Measurements from ENCODE around the gene EIF2S1.
A peak's percentile ranks its signal among the peaks of the same experiment; 100 is the strongest.
"Not testable (repeated sequence)": the region's sequence is repeated elsewhere in the genome, so short reads cannot be mapped to it uniquely, and the experiment has no call there.

Gene EIF2S1

GRCh38 chr14:67372833-67373232, 12.7 kb downstream of the EIF2S1 start:
- no peak for DNase-seq

- peak; percentile 12 for DNase-seq
Measured at GRCh38 chr14:67373347-67373746, 13.2 kb downstream of the EIF2S1 start.

- DNase-seq: no peak
Measured at GRCh38 chr14:67377916-67378315, 17.8 kb downstream of the EIF2S1 start.

GRCh38 chr14:67385120-67385519, 25.0 kb downstream of the EIF2S1 start:
- no peak for DNase-seq

DNA sequence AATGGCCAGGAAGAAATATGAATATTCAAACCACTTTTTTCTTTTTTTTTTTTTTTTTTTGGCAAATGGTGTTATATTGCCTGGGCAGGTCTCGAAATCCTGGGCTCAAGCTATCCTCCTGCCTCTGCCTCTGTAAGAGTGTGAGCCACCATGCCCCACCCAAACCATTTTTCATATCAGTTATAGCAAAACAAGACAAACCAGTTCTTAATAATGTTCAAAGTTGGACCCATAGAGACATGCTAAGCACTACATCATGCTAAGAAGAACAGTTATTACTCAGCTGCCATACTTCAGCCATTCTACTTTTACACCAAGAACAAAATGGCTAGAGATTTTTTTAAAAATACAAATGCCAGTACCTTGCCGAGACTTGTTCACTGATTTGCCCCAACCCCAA, 25.5 kb downstream of the EIF2S1 start:
- DNase-seq: no peak

- DNase-seq: no peak
Measured at GRCh38 chr14:67387195-67387594, 27.1 kb downstream of the EIF2S1 start.

DNA sequence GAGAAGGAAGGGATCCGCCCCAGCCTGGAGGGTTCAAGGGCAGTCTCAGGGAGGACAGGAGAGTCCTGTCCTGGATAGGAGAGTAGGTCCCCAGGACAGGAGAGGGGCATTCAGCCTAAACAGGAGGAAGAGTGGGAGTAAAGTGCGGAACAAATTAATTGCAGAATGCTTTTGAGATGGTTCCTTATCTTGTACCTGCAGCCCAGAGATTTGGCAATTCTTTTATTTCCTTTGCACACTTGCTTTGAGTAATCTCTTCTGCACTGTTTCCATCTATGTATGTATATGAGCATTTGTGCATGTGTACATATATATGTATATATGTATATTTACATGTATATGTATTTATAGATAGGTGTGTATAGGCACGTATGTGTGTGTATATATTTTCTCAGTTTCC, 29.1 kb downstream of the EIF2S1 start:
- no peak for DNase-seq

DNA sequence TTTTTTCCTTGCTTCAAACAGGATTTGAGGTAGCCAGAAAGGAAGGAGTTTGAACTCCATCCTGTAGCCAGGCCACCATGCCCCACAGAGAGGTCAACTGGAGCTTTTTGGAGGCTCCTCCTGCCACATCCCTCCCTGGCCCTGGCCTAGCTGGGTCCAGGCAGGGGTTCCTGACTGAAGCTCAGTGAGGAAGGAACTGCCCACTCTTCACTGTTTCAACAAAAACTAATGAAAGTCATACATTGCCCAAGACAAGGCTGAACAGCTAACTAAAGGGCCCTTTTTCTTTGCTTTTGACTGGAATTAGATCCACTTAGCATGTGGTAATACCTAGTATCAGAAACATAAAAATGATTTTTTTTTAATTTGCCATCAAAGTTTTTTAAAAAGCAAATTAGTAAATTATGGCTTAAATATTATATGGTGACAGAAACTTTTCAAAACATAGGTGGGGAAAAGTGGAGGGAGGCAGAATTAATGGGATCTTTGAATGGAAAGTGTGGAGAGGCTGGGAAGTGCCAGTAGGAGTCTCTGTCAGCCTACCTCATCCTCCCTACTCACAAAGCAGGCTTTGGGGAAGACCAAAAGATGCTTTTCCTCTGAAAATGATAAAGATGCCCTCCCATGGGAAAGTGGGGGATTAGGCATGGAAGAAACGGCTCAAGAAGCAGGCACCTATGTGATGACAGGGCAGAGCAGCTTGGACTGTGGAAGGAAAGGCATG, 29.8 kb downstream of the EIF2S1 start:
- DNase-seq: no peak

DNA sequence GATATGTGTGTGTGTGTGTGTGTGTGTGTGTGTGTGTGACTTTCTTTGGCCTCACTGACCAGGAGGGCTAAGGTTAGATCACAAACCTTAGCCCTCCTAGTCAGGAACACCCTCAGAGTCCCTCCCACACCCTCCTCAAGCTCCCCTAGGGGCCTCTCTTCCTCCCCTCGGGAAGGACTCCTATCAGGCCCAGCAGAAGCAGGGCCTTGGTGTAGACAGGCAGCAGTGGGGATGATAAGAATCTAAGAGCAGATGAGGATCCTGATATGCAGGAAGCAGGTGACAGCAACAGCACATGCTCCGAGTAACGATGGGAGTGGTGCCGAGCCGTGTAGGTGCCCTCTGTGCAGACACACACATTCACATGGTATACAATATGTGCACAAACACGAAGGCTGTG, 31.1 kb downstream of the EIF2S1 start:
- no peak for DNase-seq

- DNase-seq: no peak
Measured at GRCh38 chr14:67392123-67392522, 32.0 kb downstream of the EIF2S1 start.

- no peak for DNase-seq
Measured at GRCh38 chr14:67392800-67393199, 32.7 kb downstream of the EIF2S1 start.

DNA sequence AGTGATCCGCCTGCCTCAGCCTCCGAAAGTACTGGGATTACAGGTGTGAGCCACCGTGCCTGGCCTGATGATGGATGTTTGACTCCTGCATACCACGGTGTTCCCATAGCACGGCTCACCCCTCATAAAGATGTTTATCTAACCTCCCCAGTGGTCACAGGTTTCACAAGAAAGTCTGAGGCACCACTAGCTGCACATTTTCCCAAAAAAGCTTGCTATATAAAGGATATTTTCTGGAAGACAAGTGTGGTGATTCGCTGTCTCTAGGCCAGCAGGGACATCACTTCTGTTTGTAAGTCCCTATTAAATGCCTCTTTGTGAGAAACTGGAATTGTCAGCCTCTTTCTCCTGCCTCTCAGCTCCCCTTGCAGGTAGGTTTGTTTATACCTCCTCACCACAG, 33.6 kb downstream of the EIF2S1 start:
- no peak for DNase-seq

DNA sequence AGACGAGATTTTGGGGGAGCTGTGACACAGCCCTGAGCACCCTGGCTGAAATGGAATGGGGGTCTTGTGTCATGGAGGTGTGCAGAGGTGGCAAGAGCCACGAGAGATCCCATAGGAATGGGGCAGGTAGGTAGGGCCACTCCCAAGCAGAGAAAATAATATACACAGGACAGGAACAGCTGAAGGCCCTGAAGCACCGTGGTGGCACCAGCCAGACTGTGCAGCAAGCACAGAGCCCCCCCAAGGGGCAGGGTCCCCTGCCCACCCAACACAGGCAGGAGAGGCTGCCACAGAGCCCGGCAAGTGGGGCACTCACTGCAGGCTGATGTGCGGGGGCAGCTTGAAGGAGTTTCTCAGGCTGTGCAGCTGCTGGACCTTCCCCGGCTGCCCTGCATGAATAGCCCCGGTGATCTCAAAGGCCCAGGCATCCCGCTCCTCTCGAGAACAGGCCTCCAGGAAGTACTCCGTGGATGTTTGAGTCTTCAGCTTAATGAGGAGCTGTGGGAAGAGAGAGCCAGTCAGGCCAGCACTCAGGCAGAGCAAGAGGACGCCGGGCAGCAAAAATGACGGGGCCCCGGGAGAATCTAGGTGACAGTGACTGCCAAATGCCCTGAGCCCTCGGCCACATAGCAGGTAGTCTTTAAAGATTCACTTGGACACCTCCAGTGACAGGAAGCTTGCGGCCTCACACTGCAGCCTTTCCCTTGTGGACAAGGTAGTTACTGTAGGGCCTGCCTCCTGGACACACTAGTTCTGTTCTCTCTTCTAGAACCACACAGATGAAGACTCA, 35.2 kb downstream of the EIF2S1 start:
- no peak for DNase-seq

DNA sequence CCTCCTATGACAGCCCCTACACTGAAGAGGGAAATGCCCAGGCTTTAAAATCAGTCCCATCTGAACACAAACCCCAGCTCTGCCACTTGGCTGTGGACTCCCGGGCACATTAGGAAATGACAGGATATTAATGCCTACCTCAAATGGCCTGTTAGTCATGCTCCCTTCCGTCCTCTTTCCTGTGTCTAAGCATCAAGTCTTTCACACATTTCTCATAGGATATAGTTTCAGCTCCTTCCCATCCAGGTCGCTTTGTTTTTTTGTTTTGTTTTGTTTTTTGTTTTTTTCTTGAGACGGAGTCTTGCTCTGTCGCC, 35.7 kb downstream of the EIF2S1 start:
- DNase-seq: no peak

- no peak for DNase-seq
Measured at GRCh38 chr14:67396381-67396970, 36.3 kb downstream of the EIF2S1 start.

DNA sequence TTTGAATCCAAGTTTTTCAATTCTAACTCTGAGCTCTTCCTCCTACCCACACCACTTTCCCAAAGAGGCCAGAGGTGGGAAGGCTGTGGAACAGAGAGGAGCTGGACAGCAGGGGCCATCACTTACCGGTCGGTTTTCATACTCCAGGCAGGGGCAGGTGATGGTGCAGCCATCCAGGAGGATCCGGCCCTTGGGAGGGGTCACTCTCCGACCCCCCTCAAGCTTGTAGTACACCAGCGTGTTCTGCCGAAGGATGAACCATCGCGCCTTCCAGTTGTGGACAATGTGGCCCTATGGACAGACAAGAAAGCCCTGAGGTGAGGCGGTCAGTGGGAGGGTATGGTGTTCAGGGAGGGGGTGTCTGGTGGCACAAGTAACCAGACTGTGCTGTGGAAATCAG, 37.4 kb downstream of the EIF2S1 start:
- no peak for DNase-seq

GRCh38 chr14:67400434-67400833, 40.3 kb downstream of the EIF2S1 start:
- no peak for DNase-seq

- DNase-seq: no peak
Measured at GRCh38 chr14:67405771-67406170, 45.6 kb downstream of the EIF2S1 start.

DNA sequence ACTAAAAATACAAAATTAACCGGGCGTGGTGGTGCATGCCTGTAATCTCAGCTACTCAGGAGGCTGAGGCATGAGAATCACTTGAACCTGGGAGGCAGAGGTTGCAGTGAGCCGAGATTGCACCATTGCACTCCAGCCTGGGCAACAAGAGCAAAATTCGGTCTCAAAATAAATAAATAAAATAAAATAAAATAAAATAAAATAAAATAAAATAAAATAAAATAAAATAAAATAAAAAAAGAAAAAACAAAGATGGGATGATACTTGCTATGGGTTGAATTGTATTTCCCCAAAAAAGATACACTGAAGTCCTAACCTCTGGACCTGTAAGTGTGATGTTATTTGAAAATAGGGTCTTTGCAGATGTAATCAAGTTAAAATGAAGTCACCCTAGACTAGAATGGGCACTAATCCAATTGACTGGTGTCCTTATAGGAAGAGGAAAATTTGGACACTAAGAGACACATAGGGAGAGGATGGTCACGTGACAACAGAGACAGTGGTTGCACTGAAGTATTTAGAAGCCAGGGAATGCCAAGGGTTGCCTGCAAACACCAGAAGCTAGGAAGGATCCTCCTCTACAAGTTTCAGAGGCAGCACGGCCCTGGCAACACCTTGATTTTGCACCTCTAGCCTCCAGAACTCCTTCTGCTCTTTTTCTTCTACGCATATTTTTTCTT, 48.1 kb downstream of the EIF2S1 start:
- DNase-seq: not testable (repeated sequence)

DNA sequence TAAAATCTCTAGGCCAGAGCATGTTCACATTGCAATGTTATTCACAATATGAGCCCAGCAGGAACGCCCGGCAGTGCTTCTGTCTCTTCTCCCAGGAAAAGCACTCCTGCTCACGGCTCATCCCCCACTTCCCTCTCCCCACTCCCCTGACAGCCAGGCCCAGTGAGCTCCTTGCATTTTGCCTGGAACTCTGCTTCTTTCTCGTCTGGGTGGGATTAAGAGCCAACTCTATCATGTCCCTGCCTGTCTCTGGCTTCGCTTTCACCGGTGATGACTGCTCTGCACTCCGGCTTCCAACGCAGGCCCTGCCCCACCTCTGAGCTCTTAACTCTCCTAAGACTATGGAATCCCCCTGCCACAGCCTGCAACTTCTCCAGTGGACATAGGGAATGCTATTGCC, 49.3 kb downstream of the EIF2S1 start:
- no peak for DNase-seq

DNA sequence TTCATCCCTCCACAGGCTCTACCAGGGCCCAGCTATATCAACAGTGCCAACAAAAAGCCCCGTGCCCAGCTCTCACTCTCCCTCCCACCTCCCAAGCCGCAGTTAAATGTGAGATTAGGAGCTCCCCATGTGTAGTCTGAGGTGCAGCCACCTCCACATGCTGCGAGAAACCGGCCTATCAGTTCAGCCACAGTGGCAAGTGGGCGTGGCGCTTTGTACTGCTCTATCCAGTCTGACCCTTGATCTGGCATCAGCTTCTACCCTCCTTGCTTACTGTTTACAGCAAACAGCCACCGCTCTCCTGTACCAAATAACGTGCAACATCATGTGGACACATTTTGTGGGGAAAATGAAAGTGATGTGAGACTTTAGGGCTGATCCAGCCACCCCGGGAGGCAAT, 50.2 kb downstream of the EIF2S1 start:
- no peak for DNase-seq

DNA sequence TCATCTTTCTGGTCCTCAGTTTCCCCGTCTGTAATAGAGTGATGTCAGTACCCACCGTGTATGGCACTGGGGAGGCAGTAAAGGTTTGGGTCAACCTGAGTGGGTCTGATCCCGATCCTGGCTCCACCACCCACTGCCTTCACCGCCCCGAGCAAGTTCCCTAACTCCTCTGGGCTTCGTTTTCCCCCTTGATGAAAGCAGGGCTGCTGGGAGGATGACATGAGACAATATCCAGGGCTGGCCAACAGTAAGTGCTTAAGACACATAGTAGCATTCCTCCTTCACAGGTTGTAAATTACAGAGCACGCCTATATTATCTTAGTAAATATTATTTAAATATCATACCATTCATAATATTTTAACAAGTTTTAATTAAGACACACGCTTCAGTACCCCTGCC, 51.2 kb downstream of the EIF2S1 start:
- DNase-seq: no peak

GRCh38 chr14:67411820-67412421, 51.8 kb downstream of the EIF2S1 start, which contains the start of gene PLEK2:
PLEK2 (minus strand) TSS chr14:67412165; CDS start chr14:67412059, 106 bp downstream.
- peak; percentile 19 for DNase-seq

All from CD4-positive, alpha-beta T cell treated with Interleukin-4 for 4 hours (primary cell).